H9 (cell line): ENCODE results near the gene KLF15. TPM values are rescaled to one million over a fixed set of nuclear protein-coding genes. Genes with fewer than 3 reads are reported as not detected.
A peak's percentile ranks its signal among the peaks of the same experiment; 100 is the strongest.

Experiments
- DNase-seq: peaks from one replicate; pipeline ENCODE4 v3.0.0-alpha.2; 2017
- H2AFZ ChIP-seq: one replicate; pipeline ENCODE4 v1.6.1; 2013; ENCODE audit warnings: mild to moderate bottlenecking, low read length, control low read depth, moderate library complexity
- H2AK5ac ChIP-seq: 2 replicates; pipeline ENCODE4 v1.6.1; 2013; ENCODE audit warnings: low read length, control low read depth, mixed read lengths; ENCODE audit not compliant: insufficient read length
- H2BK120ac ChIP-seq: one replicate; pipeline ENCODE4 v1.6.1; 2013; ENCODE audit warnings: low read depth, mild to moderate bottlenecking, low read length, control low read depth, inconsistent platforms; ENCODE audit not compliant: poor library complexity, severe bottlenecking
- H2BK12ac ChIP-seq: 2 replicates; pipeline ENCODE4 v1.6.1; 2013; ENCODE audit warnings: low read length, control low read depth, mixed read lengths, low read depth; ENCODE audit not compliant: insufficient read length
- H2BK15ac ChIP-seq: 2 replicates; pipeline ENCODE4 v1.6.1; 2013; ENCODE audit warnings: low read depth, low read length, control low read depth
- H2BK20ac ChIP-seq: one replicate; pipeline ENCODE4 v1.6.1; 2013; ENCODE audit warnings: low read depth, mild to moderate bottlenecking, low read length, control low read depth, inconsistent platforms; ENCODE audit not compliant: poor library complexity, severe bottlenecking
- H2BK5ac ChIP-seq: 2 replicates; pipeline ENCODE4 v1.6.1; 2013; ENCODE audit warnings: low read length, control low read depth, mixed read lengths; ENCODE audit not compliant: insufficient read length
- H3K14ac ChIP-seq: 2 replicates; pipeline ENCODE4 v1.6.1; 2013; ENCODE audit warnings: low read length, control low read depth; ENCODE audit not compliant: insufficient read depth
- H3K18ac ChIP-seq: 2 replicates; pipeline ENCODE4 v1.6.1; 2013; ENCODE audit warnings: low read depth, mild to moderate bottlenecking, mixed read lengths, low read length, control low read depth; ENCODE audit not compliant: insufficient read length
- H3K23ac ChIP-seq: 2 replicates; pipeline ENCODE4 v1.6.1; 2013; ENCODE audit warnings: low read length, control low read depth, mixed read lengths, low read depth; ENCODE audit not compliant: insufficient read length
- H3K23me2 ChIP-seq: 2 replicates; pipeline ENCODE4 v1.6.1; 2013; ENCODE audit warnings: low read depth, mild to moderate bottlenecking, mixed read lengths, low read length, control low read depth; ENCODE audit not compliant: insufficient read length, poor library complexity, severe bottlenecking
- H3K27ac ChIP-seq: 2 replicates; pipeline ENCODE4 v1.5.1; 2013; ENCODE audit warnings: low read length, control low read depth, mixed read lengths, low read depth; ENCODE audit not compliant: insufficient read length
- H3K27me3 ChIP-seq: 2 replicates; pipeline ENCODE4 v1.6.1; 2013; ENCODE audit warnings: low read length, control low read depth, inconsistent platforms; ENCODE audit not compliant: insufficient read depth
- H3K4ac ChIP-seq: 2 replicates; pipeline ENCODE4 v1.6.1; 2013; ENCODE audit warnings: low read depth, mild to moderate bottlenecking, control low read depth, inconsistent platforms, low read length, moderate library complexity
- H3K4me1 ChIP-seq: 2 replicates; pipeline ENCODE4 v1.6.1; 2013; ENCODE audit warnings: low read length, control low read depth, inconsistent platforms; ENCODE audit not compliant: insufficient read depth
- H3K4me2 ChIP-seq: 2 replicates; pipeline ENCODE4 v1.6.1; 2013; ENCODE audit warnings: low read length, control low read depth, mixed read lengths; ENCODE audit not compliant: insufficient read length, insufficient read depth
- H3K56ac ChIP-seq: 2 replicates; pipeline ENCODE4 v1.6.1; 2013; ENCODE audit warnings: low read depth, mild to moderate bottlenecking, mixed read lengths, low read length, control low read depth; ENCODE audit not compliant: insufficient read length
- H3K79me1 ChIP-seq: 2 replicates; pipeline ENCODE4 v1.6.1; 2013; ENCODE audit warnings: low read depth, mild to moderate bottlenecking, moderate library complexity, low read length, control low read depth, inconsistent platforms; ENCODE audit not compliant: insufficient read depth, poor library complexity, severe bottlenecking
- H3K79me2 ChIP-seq: 2 replicates; pipeline ENCODE4 v1.6.1; 2013; ENCODE audit warnings: low read length, control low read depth, inconsistent platforms; ENCODE audit not compliant: insufficient read depth
- H3K9ac ChIP-seq: 2 replicates; pipeline ENCODE4 v1.6.1; 2013; ENCODE audit warnings: low read length, control low read depth, mixed read lengths; ENCODE audit not compliant: insufficient read length; ENCODE audit errors: extremely low read depth
- H3K9me3 ChIP-seq: one replicate; pipeline ENCODE4 v1.6.1; 2013; ENCODE audit warnings: low read depth, low read length, inconsistent platforms; ENCODE audit not compliant: control insufficient read depth
- H3T11ph ChIP-seq: one replicate; pipeline ENCODE4 v1.6.1; 2013; ENCODE audit warnings: mild to moderate bottlenecking, low read length, control low read depth, inconsistent platforms
- H4K20me1 ChIP-seq: one replicate; pipeline ENCODE4 v1.6.1; 2013; ENCODE audit not compliant: control insufficient read depth, insufficient read length, insufficient read depth
- H4K5ac ChIP-seq: 2 replicates; pipeline ENCODE4 v1.6.1; 2013; ENCODE audit warnings: low read depth, mild to moderate bottlenecking, mixed read lengths, low read length, control low read depth; ENCODE audit not compliant: insufficient read length
- H4K8ac ChIP-seq: replicated peaks from 2 replicates; pipeline ENCODE4 v1.6.1; 2013; ENCODE audit warnings: low read length, control low read depth, mixed read lengths, low read depth; ENCODE audit not compliant: insufficient read length
- H4K91ac ChIP-seq: 2 replicates; pipeline ENCODE4 v1.6.1; 2013; ENCODE audit warnings: low read depth, mild to moderate bottlenecking, moderate library complexity, mixed read lengths, low read length, control low read depth; ENCODE audit not compliant: insufficient read length
- H3K27ac Mint-ChIP-seq, 3 experiments: 2 replicates in 2 of 3; 3 replicates in 1 of 3; pipeline ENCODE4 v1.8.0; 2020 to 2021; ENCODE audit warnings: mixed read lengths in 3 of 3, mild to moderate bottlenecking in 1 of 3, moderate library complexity in 1 of 3
- H3K27me3 Mint-ChIP-seq: 2 replicates; pipeline ENCODE4 v1.8.0; 2021; ENCODE audit warnings: low read depth, mild to moderate bottlenecking, moderate library complexity, mixed read lengths
- H3K36me3 Mint-ChIP-seq, 3 experiments: 2 replicates in 2 of 3; 3 replicates in 1 of 3; pipeline ENCODE4 v1.8.0; 2020 to 2021; ENCODE audit warnings: low read depth in 3 of 3, mixed read lengths in 3 of 3; ENCODE audit not compliant: insufficient read depth in 1 of 3
- H3K4me1 Mint-ChIP-seq, 2 experiments: 2 replicates each; pipeline ENCODE4 v1.8.0; 2020; ENCODE audit warnings: mixed read lengths in 2 of 2
- H3K4me3 Mint-ChIP-seq, 2 experiments: 2 replicates in 1 of 2; 3 replicates in 1 of 2; pipeline ENCODE4 v1.8.0; 2020 to 2021; ENCODE audit warnings: mild to moderate bottlenecking in 2 of 2, mixed read lengths in 2 of 2, moderate library complexity in 1 of 2
- H3K9me3 Mint-ChIP-seq, 2 experiments: 2 replicates in 1 of 2; 3 replicates in 1 of 2; pipeline ENCODE4 v1.8.0; 2020; ENCODE audit warnings: mild to moderate bottlenecking in 2 of 2, mixed read lengths in 2 of 2, moderate library complexity in 1 of 2
- CTCF ChIP-seq: fragments of 200-600 bp; sonication (generic); conservative IDR thresholded peaks from 3 replicates; pipeline ENCODE4 v1.8.0; 2021; ENCODE audit warnings: antibody characterized with exemption, mild to moderate bottlenecking
- WGBS: extraction: QIAGEN DNeasy Blood & Tissue Kit; methylation state at CpG from one replicate; pipeline ENCODE4 v1.1.7; 2013; ENCODE audit warnings: missing lambda C conversion rate, low lambda C conversion rate, mixed read lengths; ENCODE audit not compliant: insufficient read length; ENCODE audit errors: extremely low coverage; 5-methylcytosine and 5-hydroxymethylcytosine counted together
- total RNA-seq: library from RNA; stranded (reverse); gene quantifications from 2 replicates; pipeline ENCODE4 v1.2.1, GENCODE V29; 2021

KLF15 gene
- total RNA-seq, 1 experiment from 2014 or later, result 10.8 TPM

GRCh38 chr3:126307591-126308393, 49.4 kb downstream of the KLF15 start:
- Histone ChIP-seq H3K4ac (no peak overlapping the region), H3K23me2 (no peaks in the 10 kb centered on the region), H3K4me1 (no peaks in the 10 kb centered on the region), H2BK15ac (no peak overlapping the region), H3K79me2 (no peaks in the 10 kb centered on the region), H3K23ac (no peak overlapping the region), H3K4me2 (no peak overlapping the region), H3K9ac (no peak overlapping the region), H3K79me1 (no peaks in the 10 kb centered on the region), H2BK5ac (no peak overlapping the region), H3T11ph (no peak overlapping the region), H2BK20ac (no peak overlapping the region), H4K8ac (no peak overlapping the region), H2AK5ac (no peak overlapping the region), H3K18ac (no peak overlapping the region), H4K5ac (no peak overlapping the region), H2AFZ (no peak overlapping the region), H3K9me3 (no peaks in the 10 kb centered on the region), H2BK12ac (no peak overlapping the region), H2BK120ac (no peak overlapping the region), H3K14ac (no peak overlapping the region; the same call in 1 of the 2 replicates), H3K27ac (no peak overlapping the region), H3K56ac (no peak overlapping the region), H4K20me1 (no peaks in the 10 kb centered on the region), H4K91ac (no peak overlapping the region), H3K27me3 (no peaks in the 10 kb centered on the region)
- TF ChIP-seq CTCF, result no peak
- Mint-ChIP-seq H3K9me3 (peaks cover 25 to 31% of the 10 kb centered on the region in 2 experiments), H3K4me3 (no peak overlapping the region), H3K27me3 (peaks cover 11% of the 10 kb centered on the region), H3K4me1 (0 out of 4 replicates have a peak, but pooled peaks cover 0 to 4% of the 10 kb centered on the region in 2 experiments), H3K27ac (peak overlapping the region in 1 of 3 experiments; percentile 61; a peak in 2 of 7 replicates), H3K36me3 (peaks cover 0 to 10% (median 3%) of the 10 kb centered on the region in 3 experiments; a peak in 5 of 7 replicates)
- DNase-seq, result no peak
- no CpG with 5 or more reads among the region's 20 CpGs for WGBS
